Measurements from ENCODE around the gene CKB. TPM values are rescaled to one million over a fixed set of nuclear protein-coding genes. Genes with fewer than 3 reads are reported as not detected.

The CKB gene
- total and polyA plus RNA-seq, 2 donors (not counting 1 experiment from before 2014, with no cell fraction given), result 65.2 to 136 TPM

- H3K79me2 ChIP-seq (ENCODE audit: control insufficient read depth, insufficient read depth, low read length), result no peaks in the 10 kb centered on the region
- H3K4me2 ChIP-seq (ENCODE audit: extremely low read depth, insufficient read depth, low read length), result no peak overlapping the region
- H3K27ac ChIP-seq (ENCODE audit: insufficient read depth, low read length), result no peak overlapping the region
- no peak overlapping the region for H2AFZ ChIP-seq (ENCODE audit: low read length)
- H4K20me1 ChIP-seq (ENCODE audit: control insufficient read depth, extremely low read depth, insufficient read depth, low read length), result no peaks in the 10 kb centered on the region
- no peak for DNase-seq (ENCODE audit: low read depth in 2 of 2)
- no peaks in the 10 kb centered on the region for H3K36me3 ChIP-seq (ENCODE audit: control insufficient read depth, insufficient read depth, low read length)
- no peaks in the 10 kb centered on the region for H3K27me3 ChIP-seq (ENCODE audit: control insufficient read depth, insufficient read depth, low read length)
- H3K9ac ChIP-seq (ENCODE audit: insufficient read depth, low read length), result no peak overlapping the region
- TF ChIP-seq EZH2 (IDR thresholded peaks at IDR 0.05; ENCODE audit: low read length, missing control alignments) (no peak), CTCF (conservative IDR thresholded peaks at IDR 0.05 in 1 of 2, IDR thresholded peaks at IDR 0.05 in 1 of 2; ENCODE audit: low read depth in 1 of 2, low read length in 2 of 2) (peak; percentile 75 to 79)
- H3K4me3 ChIP-seq (replicated peaks in 1 of 4; ENCODE audit: control extremely low read depth in 1 of 4, insufficient read depth in 1 of 4, low read depth in 3 of 4, low read length in 4 of 4), result no peak overlapping the region
- no peaks in the 10 kb centered on the region for H3K9me3 ChIP-seq (ENCODE audit: control insufficient read depth, insufficient read depth, low read depth, low read length)
- peaks cover 31% of the 10 kb centered on the region for H3K4me1 ChIP-seq (ENCODE audit: control insufficient read depth, extremely low read depth, insufficient read depth, low read length)
Measured at GRCh38 chr14:103546652-103547454, 24.2 kb upstream of the CKB start.

GRCh38 chr14:103545915-103546651 is 23.5 kb upstream of the CKB start:
- no peaks in the 10 kb centered on the region for H3K9me3 ChIP-seq (ENCODE audit: control insufficient read depth, insufficient read depth, low read depth, low read length)
- H3K4me1 ChIP-seq (ENCODE audit: control insufficient read depth, extremely low read depth, insufficient read depth, low read length), result peaks cover 33% of the 10 kb centered on the region
- no peak overlapping the region for H2AFZ ChIP-seq (ENCODE audit: low read length)
- no peak overlapping the region for H3K4me2 ChIP-seq (ENCODE audit: extremely low read depth, insufficient read depth, low read length)
- TF ChIP-seq EZH2 (IDR thresholded peaks at IDR 0.05; ENCODE audit: low read length, missing control alignments), result no peak
- TF ChIP-seq CTCF (conservative IDR thresholded peaks at IDR 0.05 in 1 of 2, IDR thresholded peaks at IDR 0.05 in 1 of 2; ENCODE audit: low read depth in 1 of 2, low read length in 2 of 2), result no peak
- no peaks in the 10 kb centered on the region for H3K36me3 ChIP-seq (ENCODE audit: control insufficient read depth, insufficient read depth, low read length)
- H4K20me1 ChIP-seq (ENCODE audit: control insufficient read depth, extremely low read depth, insufficient read depth, low read length), result no peaks in the 10 kb centered on the region
- no peaks in the 10 kb centered on the region for H3K27me3 ChIP-seq (ENCODE audit: control insufficient read depth, insufficient read depth, low read length)
- no peak overlapping the region for H3K9ac ChIP-seq (ENCODE audit: insufficient read depth, low read length)
- no peak overlapping the region for H3K4me3 ChIP-seq (replicated peaks in 1 of 4; ENCODE audit: control extremely low read depth in 1 of 4, insufficient read depth in 1 of 4, low read depth in 3 of 4, low read length in 4 of 4)
- H3K79me2 ChIP-seq (ENCODE audit: control insufficient read depth, insufficient read depth, low read length), result no peaks in the 10 kb centered on the region
- DNase-seq (ENCODE audit: low read depth in 2 of 2), result no peak
- no peak overlapping the region for H3K27ac ChIP-seq (ENCODE audit: insufficient read depth, low read length)

GRCh38 chr14:103545219-103545914 is 22.7 kb upstream of the CKB start:
- H3K9me3 ChIP-seq (ENCODE audit: control insufficient read depth, insufficient read depth, low read depth, low read length), result no peaks in the 10 kb centered on the region
- DNase-seq (ENCODE audit: low read depth in 2 of 2), result no peak
- H3K27me3 ChIP-seq (ENCODE audit: control insufficient read depth, insufficient read depth, low read length), result no peaks in the 10 kb centered on the region
- no peaks in the 10 kb centered on the region for H3K36me3 ChIP-seq (ENCODE audit: control insufficient read depth, insufficient read depth, low read length)
- H3K79me2 ChIP-seq (ENCODE audit: control insufficient read depth, insufficient read depth, low read length), result no peaks in the 10 kb centered on the region
- TF ChIP-seq CTCF (conservative IDR thresholded peaks at IDR 0.05 in 1 of 2, IDR thresholded peaks at IDR 0.05 in 1 of 2; ENCODE audit: low read depth in 1 of 2, low read length in 2 of 2) (no peak), EZH2 (IDR thresholded peaks at IDR 0.05; ENCODE audit: low read length, missing control alignments) (no peak)
- H3K9ac ChIP-seq (ENCODE audit: insufficient read depth, low read length), result no peak overlapping the region
- H3K27ac ChIP-seq (ENCODE audit: insufficient read depth, low read length), result no peak overlapping the region
- H2AFZ ChIP-seq (ENCODE audit: low read length), result no peak overlapping the region
- H3K4me3 ChIP-seq (replicated peaks in 1 of 4; ENCODE audit: control extremely low read depth in 1 of 4, insufficient read depth in 1 of 4, low read depth in 3 of 4, low read length in 4 of 4), result no peak overlapping the region
- H4K20me1 ChIP-seq (ENCODE audit: control insufficient read depth, extremely low read depth, insufficient read depth, low read length), result no peaks in the 10 kb centered on the region
- peaks cover 36% of the 10 kb centered on the region for H3K4me1 ChIP-seq (ENCODE audit: control insufficient read depth, extremely low read depth, insufficient read depth, low read length)
- no peak overlapping the region for H3K4me2 ChIP-seq (ENCODE audit: extremely low read depth, insufficient read depth, low read length)

Measured in fibroblast of lung (primary cell).